K562 (cell line): ENCODE measurements around the gene ACVR1C. TPM values are rescaled to one million over a fixed set of nuclear protein-coding genes. Genes with fewer than 3 reads are reported as not detected.
A peak's percentile ranks its signal among the peaks of the same experiment; 100 is the strongest.

Source experiments
- LEF1 ChIP-seq: fragments of 450-650 bp; IDR thresholded peaks from 2 replicates; pipeline ENCODE4 v1.6.1; 2016; ENCODE audit warnings: mild to moderate bottlenecking
- PHB ChIP-seq: fragments of 250-450 bp; sonication (Bioruptor Pico); IDR thresholded peaks from 2 replicates; pipeline ENCODE4 v1.5.0; 2021
- RAD21 ChIP-seq, 2 experiments: fragments of 250-450 bp in 1 of 2; fragments of 450-650 bp in 1 of 2; sonication (Bioruptor Pico) in 1 of 2; formaldehyde crosslinking in 1 of 2; IDR thresholded peaks in 1 of 2; conservative IDR thresholded peaks in 1 of 2; 2 replicates each; pipeline versions ENCODE4 v1.4.0 to v1.8.0; 2020 to 2022; ENCODE audit warnings: mild to moderate bottlenecking in 2 of 2, moderate library complexity in 1 of 2
- TARDBP ChIP-seq: fragments of 450-650 bp; IDR thresholded peaks from 2 replicates; pipeline ENCODE4 v1.6.1; 2016
- ZNF274 ChIP-seq: IDR thresholded peaks from 2 replicates; pipeline ENCODE4 v1.6.1; 2011; ENCODE audit warnings: low read depth, mild to moderate bottlenecking, low read length, moderate library complexity, borderline replicate concordance
- polyA plus RNA-seq, 8 experiments: library from polyadenylated mRNA; depleted of rRNA in 4 of 8; stranded (reverse) in 5 of 8; unstranded in 3 of 8; fragments of >200 nt; fragmentation: Nextera tagmentation in 2 of 8; fragmentation: Illumina TruSeq in 1 of 8; extraction: Ambion mirVana in 2 of 8; extraction: Trizol in 1 of 8; gene quantifications; 2 replicates each; pipeline versions ENCODE4 v1.2.1 to v1.2.3, GENCODE V29; 2011 to 2014; ENCODE audit warnings: inconsistent platforms in 1 of 8, missing spikeins in 1 of 8
- total RNA-seq, 7 experiments: library from RNA; depleted of rRNA in 6 of 7; stranded (reverse); fragments of >200 nt in 6 of 7; fragmentation: Illumina TruSeq in 2 of 7; extraction: Trizol in 2 of 7; gene quantifications; 2 replicates each; pipeline versions ENCODE4 v1.2.1 to v1.2.3, GENCODE V29; 2011 to 2021; ENCODE audit warnings: low replicate concordance in 1 of 7
- TF ChIP-seq, protein P1 (sequence below): sonication (generic); formaldehyde crosslinking; IDR thresholded peaks from 2 replicates; pipeline ENCODE4 v1.8.1; 2023; ENCODE audit warnings: mild to moderate bottlenecking, missing genetic modification reagents
- TF ChIP-seq, protein P2 (sequence below): IDR thresholded peaks from 2 replicates; pipeline ENCODE4 v1.6.1; 2011; ENCODE audit warnings: borderline replicate concordance, low read depth, mild to moderate bottlenecking, moderate library complexity, low read length; ENCODE audit not compliant: insufficient read depth, poor library complexity, severe bottlenecking

Gene ACVR1C
- total and polyA plus RNA-seq, 9 of the 15 experiments (the other 6 are each of a cell fraction or from before 2014, with no cell fraction given) = 0.05 to 0.58 (median 0.28) TPM

DNA sequence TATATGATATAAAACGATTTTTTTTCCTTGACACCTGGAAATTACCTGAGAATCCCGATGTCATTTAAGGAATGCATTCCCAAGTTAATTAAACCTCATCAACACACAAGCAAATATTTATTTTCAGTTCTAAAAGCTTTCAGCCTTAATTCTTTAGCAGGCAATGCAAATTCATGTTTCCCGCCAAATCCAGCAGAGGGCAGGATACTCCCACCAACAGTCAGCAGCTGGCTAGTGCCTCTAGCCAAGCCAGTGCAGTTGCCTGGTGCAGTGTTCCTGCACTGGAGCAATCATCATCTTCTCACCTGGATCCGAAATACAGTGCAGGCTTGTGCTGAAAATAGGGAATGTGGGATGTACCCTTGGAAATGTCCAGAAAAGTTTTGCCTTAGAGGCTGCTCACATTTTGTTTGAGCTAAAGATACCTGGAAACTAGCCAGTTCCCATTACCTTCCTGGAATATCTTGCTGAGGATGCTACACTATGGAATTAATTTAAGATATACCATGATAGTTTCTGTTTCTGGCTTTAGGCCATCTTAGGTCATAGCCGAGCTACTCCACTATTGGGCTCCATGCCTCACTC is 136.4 kb downstream of the ACVR1C start (continued):
- TF ChIP-seq, protein P1, sequence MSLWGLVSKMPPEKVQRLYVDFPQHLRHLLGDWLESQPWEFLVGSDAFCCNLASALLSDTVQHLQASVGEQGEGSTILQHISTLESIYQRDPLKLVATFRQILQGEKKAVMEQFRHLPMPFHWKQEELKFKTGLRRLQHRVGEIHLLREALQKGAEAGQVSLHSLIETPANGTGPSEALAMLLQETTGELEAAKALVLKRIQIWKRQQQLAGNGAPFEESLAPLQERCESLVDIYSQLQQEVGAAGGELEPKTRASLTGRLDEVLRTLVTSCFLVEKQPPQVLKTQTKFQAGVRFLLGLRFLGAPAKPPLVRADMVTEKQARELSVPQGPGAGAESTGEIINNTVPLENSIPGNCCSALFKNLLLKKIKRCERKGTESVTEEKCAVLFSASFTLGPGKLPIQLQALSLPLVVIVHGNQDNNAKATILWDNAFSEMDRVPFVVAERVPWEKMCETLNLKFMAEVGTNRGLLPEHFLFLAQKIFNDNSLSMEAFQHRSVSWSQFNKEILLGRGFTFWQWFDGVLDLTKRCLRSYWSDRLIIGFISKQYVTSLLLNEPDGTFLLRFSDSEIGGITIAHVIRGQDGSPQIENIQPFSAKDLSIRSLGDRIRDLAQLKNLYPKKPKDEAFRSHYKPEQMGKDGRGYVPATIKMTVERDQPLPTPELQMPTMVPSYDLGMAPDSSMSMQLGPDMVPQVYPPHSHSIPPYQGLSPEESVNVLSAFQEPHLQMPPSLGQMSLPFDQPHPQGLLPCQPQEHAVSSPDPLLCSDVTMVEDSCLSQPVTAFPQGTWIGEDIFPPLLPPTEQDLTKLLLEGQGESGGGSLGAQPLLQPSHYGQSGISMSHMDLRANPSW (CRISPR knock-in tag) = no peak
- TF ChIP-seq ZNF274 (no peak), TARDBP (0 out of 2 replicates have a peak, but pooled peaks have one; percentile 40), RAD21 (CRISPR knock-in tag; conservative IDR thresholded peaks at IDR 0.05 in 1 of 2, IDR thresholded peaks at IDR 0.05 in 1 of 2) (peak; percentile 92 to 96), LEF1 (no peak), PHB (CRISPR knock-in tag) (no peak)
- TF ChIP-seq, protein P2, sequence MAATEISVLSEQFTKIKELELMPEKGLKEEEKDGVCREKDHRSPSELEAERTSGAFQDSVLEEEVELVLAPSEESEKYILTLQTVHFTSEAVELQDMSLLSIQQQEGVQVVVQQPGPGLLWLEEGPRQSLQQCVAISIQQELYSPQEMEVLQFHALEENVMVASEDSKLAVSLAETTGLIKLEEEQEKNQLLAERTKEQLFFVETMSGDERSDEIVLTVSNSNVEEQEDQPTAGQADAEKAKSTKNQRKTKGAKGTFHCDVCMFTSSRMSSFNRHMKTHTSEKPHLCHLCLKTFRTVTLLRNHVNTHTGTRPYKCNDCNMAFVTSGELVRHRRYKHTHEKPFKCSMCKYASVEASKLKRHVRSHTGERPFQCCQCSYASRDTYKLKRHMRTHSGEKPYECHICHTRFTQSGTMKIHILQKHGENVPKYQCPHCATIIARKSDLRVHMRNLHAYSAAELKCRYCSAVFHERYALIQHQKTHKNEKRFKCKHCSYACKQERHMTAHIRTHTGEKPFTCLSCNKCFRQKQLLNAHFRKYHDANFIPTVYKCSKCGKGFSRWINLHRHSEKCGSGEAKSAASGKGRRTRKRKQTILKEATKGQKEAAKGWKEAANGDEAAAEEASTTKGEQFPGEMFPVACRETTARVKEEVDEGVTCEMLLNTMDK = peak; percentile 66
- TF ChIP-seq, all 486 proteins: peak for 16
